KOPT-K1 (cell line): Measurements from ENCODE around the gene LIPC.

Experiments used
- H3K27ac ChIP-seq: fragments of 200-600 bp; sonication (generic); 2 replicates; pipeline ENCODE4 v1.5.1; 2016; ENCODE audit warnings: antibody characterized with exemption, mild to moderate bottlenecking, low read depth, low read length; ENCODE audit not compliant: poor library complexity, severe bottlenecking
- H3K36me3 ChIP-seq: fragments of 200-600 bp; sonication (generic); 2 replicates; pipeline ENCODE4 v1.5.1; 2017; ENCODE audit warnings: antibody characterized with exemption, mild to moderate bottlenecking, low read length, moderate library complexity; ENCODE audit not compliant: insufficient read depth
- H3K9me3 ChIP-seq: fragments of 200-600 bp; sonication (generic); 2 replicates; pipeline ENCODE4 v1.5.1; 2017; ENCODE audit warnings: antibody characterized with exemption, low read length, mild to moderate bottlenecking; ENCODE audit not compliant: insufficient read depth, poor library complexity, severe bottlenecking

Gene LIPC

GRCh38 chr15:58419803-58420524 lies 11.8 kb upstream of the LIPC start:
- Histone ChIP-seq H3K27ac (no peak overlapping the region), H3K9me3 (peaks cover 3% of the 10 kb centered on the region), H3K36me3 (no peaks in the 10 kb centered on the region)

- Histone ChIP-seq H3K9me3 (peaks cover 3% of the 10 kb centered on the region), H3K27ac (no peak overlapping the region), H3K36me3 (no peaks in the 10 kb centered on the region)
Observed at GRCh38 chr15:58420579-58421043, 11.2 kb upstream of the LIPC start.

GRCh38 chr15:58423205-58423604 lies 8.6 kb upstream of the LIPC start:
- Histone ChIP-seq H3K9me3 (no peaks in the 10 kb centered on the region), H3K27ac (no peak overlapping the region), H3K36me3 (no peaks in the 10 kb centered on the region)

- Histone ChIP-seq H3K36me3 (no peaks in the 10 kb centered on the region), H3K27ac (no peak overlapping the region), H3K9me3 (no peaks in the 10 kb centered on the region)
Observed at GRCh38 chr15:58423831-58424608, 7.8 kb upstream of the LIPC start.

GRCh38 chr15:58424722-58425121 lies 7.1 kb upstream of the LIPC start:
- H3K27ac ChIP-seq, result no peak overlapping the region
- no peaks in the 10 kb centered on the region for H3K36me3 ChIP-seq
- H3K9me3 ChIP-seq, result no peaks in the 10 kb centered on the region

GRCh38 chr15:58425185-58425584 lies 6.6 kb upstream of the LIPC start:
- Histone ChIP-seq H3K36me3 (no peaks in the 10 kb centered on the region), H3K27ac (no peak overlapping the region), H3K9me3 (no peaks in the 10 kb centered on the region)

GRCh38 chr15:58425834-58426233 lies 6.0 kb upstream of the LIPC start:
- Histone ChIP-seq H3K36me3 (no peaks in the 10 kb centered on the region), H3K9me3 (no peaks in the 10 kb centered on the region), H3K27ac (no peak overlapping the region)

GRCh38 chr15:58426501-58426900 lies 5.3 kb upstream of the LIPC start:
- no peaks in the 10 kb centered on the region for H3K9me3 ChIP-seq
- H3K36me3 ChIP-seq, result no peaks in the 10 kb centered on the region
- no peak overlapping the region for H3K27ac ChIP-seq

GRCh38 chr15:58427987-58428386 lies 3.8 kb upstream of the LIPC start:
- no peaks in the 10 kb centered on the region for H3K36me3 ChIP-seq
- H3K9me3 ChIP-seq, result no peaks in the 10 kb centered on the region

GRCh38 chr15:58430224-58430787 lies 1.5 kb upstream of the LIPC start:
- H3K36me3 ChIP-seq, result no peaks in the 10 kb centered on the region
- H3K27ac ChIP-seq, result no peak overlapping the region
- no peaks in the 10 kb centered on the region for H3K9me3 ChIP-seq

More at GRCh38 chr15:58427987-58428386, 3.8 kb upstream of the LIPC start:
- H3K27ac ChIP-seq, result no peak overlapping the region

GRCh38 chr15:58432401-58432800 lies 610 bp downstream of the LIPC start:
- Histone ChIP-seq H3K36me3 (no peaks in the 10 kb centered on the region), H3K9me3 (no peaks in the 10 kb centered on the region), H3K27ac (no peak overlapping the region)

GRCh38 chr15:58433597-58434333 lies 2.0 kb downstream of the LIPC start:
- H3K36me3 ChIP-seq, result no peaks in the 10 kb centered on the region
- no peaks in the 10 kb centered on the region for H3K9me3 ChIP-seq
- H3K27ac ChIP-seq, result no peak overlapping the region

- no peak overlapping the region for H3K27ac ChIP-seq
- no peaks in the 10 kb centered on the region for H3K36me3 ChIP-seq
- no peaks in the 10 kb centered on the region for H3K9me3 ChIP-seq
Observed at GRCh38 chr15:58434334-58434875, 2.6 kb downstream of the LIPC start.

- Histone ChIP-seq H3K9me3 (no peaks in the 10 kb centered on the region), H3K27ac (no peak overlapping the region), H3K36me3 (no peaks in the 10 kb centered on the region)
Observed at GRCh38 chr15:58436552-58436951, 4.8 kb downstream of the LIPC start.
